C4-2B (cell line): ENCODE data around the gene METTL18.

Experiments used
- H3K27ac ChIP-seq: fragments of 450-650 bp; 2 replicates; pipeline ENCODE4 v1.5.1; 2017
- ZFX ChIP-seq: fragments of 450-650 bp; IDR thresholded peaks from 2 replicates; pipeline ENCODE4 v1.6.1; 2017
- TF ChIP-seq, protein P1 (sequence below): fragments of 450-650 bp; conservative IDR thresholded peaks from 2 replicates; pipeline ENCODE4 v1.5.1; 2017; ENCODE audit warnings: mild to moderate bottlenecking

METTL18 gene

DNA sequence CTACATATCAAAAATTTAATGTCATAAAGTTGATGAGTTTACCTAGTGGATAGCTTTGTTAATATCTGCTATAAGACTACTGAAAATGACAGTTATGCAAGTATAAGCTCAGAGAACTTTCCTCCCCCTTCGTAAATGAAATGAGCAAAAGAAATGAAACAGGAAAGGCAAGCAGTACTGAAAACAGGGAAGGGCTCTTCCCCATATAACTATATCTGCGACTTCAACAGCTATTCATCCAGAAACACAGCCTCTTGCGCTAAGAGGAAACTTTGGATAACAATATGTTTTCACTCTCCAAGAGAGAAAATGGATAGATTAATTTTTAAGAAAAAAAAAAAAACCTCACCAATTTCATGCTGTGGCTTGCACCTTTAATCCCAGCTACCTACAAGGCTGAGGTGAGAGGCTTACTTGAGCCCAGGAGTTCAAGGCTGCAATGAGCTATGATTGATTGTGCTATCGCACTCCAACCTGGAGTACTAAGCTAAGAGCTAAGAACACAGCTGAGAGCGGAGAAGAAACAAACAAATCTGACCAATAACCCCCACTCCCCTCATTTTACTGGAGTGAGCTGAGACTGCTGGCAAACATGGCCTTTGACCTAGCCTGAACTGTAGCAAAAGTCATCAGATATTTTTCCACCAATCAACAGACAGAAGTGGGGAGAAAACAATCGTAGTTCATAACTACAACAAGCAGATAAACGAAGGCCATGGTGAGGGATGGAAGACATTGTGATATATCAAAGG is 29.0 kb downstream of the METTL18 start:
- peak overlapping the region; percentile 35; the same call in 1 of the 2 replicates for H3K27ac ChIP-seq
- TF ChIP-seq ZFX = no peak
- TF ChIP-seq, protein P1, sequence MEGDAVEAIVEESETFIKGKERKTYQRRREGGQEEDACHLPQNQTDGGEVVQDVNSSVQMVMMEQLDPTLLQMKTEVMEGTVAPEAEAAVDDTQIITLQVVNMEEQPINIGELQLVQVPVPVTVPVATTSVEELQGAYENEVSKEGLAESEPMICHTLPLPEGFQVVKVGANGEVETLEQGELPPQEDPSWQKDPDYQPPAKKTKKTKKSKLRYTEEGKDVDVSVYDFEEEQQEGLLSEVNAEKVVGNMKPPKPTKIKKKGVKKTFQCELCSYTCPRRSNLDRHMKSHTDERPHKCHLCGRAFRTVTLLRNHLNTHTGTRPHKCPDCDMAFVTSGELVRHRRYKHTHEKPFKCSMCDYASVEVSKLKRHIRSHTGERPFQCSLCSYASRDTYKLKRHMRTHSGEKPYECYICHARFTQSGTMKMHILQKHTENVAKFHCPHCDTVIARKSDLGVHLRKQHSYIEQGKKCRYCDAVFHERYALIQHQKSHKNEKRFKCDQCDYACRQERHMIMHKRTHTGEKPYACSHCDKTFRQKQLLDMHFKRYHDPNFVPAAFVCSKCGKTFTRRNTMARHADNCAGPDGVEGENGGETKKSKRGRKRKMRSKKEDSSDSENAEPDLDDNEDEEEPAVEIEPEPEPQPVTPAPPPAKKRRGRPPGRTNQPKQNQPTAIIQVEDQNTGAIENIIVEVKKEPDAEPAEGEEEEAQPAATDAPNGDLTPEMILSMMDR = no peak

DNA sequence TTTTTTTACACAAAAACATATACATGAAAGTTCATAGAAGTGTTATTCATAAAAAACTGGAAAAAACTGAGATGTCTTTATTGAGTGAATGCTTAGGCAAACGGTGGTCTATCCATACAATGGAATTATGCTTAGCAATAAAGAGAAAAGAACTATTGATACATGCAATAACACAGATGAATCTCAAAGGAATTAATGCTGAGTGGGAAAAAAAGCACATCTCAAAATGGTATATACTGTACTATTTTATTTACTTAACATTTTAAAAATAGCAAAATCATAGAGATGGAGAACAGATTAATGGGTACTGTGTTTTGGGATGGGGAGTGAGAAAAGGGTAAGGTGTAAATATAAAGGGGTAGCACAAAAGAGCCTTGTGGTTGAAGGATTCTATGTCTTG is 29.8 kb downstream of the METTL18 start:
- TF ChIP-seq ZFX = no peak
- TF ChIP-seq, protein P1 = no peak
- no peak overlapping the region for H3K27ac ChIP-seq

DNA sequence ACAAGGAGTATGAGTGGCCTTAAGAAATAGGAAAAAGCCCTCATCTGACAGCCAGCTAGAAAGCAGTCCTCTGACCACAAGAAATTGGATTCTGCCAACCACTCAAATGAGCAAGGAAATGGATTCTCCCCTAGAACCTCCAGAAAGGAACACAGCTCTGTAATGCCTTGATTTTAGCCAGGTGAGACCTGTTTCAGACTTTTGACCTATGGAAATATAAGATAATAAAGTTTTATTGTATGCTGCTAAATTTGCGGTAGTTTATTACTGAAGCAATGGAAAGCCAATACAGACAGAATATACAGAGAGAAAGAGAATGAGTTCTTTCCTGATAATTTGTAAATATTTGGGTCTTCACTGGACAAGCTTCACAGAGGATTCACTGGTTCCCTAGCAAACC is 32.0 kb downstream of the METTL18 start:
- TF ChIP-seq, protein P1 = no peak
- TF ChIP-seq ZFX = no peak
- no peak overlapping the region for H3K27ac ChIP-seq

DNA sequence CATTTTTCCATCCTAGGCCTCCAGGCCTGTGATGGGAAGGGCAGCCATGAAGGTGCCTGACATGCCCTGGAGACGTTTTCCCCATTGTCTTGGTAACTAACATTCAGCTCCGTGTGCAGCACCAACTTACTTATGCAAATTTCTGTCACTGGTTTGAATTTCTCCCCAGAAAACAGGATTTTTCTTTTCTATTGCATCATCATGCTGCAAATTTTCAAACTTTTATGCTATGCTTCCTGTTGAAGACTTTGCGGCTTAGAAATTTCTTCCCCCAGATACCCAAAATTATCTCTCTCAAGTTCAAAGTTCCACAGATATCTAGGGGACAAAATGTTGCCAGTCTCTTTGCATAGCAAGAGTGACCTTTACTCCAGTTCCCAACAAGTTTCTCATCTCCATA is 35.7 kb downstream of the METTL18 start:
- TF ChIP-seq ZFX = no peak
- H3K27ac ChIP-seq = no peak overlapping the region

DNA sequence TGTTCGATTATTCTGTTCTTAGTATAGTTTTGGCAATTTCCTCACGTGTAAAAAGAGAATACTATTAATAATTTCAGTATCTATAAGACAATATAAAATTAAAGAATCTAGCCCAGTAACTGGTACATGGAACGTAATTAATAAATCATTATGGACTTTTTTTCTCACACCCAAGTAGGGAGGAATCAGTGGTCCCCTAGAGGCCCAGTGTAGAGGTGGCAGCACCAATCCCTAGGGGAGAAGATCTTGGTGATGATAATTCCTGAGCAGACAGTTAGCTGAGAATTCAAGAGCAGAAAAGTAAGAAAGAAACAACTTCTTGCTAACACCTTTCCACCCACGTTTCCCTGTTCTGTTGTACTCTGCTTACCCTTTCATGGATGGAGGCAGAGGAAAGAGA is 41.2 kb downstream of the METTL18 start:
- H3K27ac ChIP-seq = no peak overlapping the region
- TF ChIP-seq, protein P1 = no peak
- no peak for TF ChIP-seq ZFX

DNA sequence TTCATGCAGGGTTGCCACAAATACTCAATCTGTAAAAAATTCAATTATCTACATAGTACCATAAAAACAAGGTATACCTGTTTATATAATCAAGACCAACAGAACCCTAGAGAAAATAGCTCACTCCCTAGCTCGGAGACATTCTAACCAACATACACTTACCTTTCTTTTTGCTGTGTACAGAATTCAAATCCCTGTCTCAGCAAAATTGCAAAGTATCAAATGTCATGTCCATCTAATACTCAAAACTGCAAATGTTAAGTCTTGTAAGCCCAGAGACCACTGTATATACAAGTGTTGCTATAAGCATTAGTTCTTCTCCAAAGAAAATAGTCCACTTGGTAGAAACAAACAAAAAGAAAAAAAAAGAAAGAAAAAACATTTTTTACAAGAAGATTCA is 44.7 kb downstream of the METTL18 start:
- no peak overlapping the region for H3K27ac ChIP-seq
- TF ChIP-seq, protein P1 = no peak
- TF ChIP-seq ZFX = no peak

DNA sequence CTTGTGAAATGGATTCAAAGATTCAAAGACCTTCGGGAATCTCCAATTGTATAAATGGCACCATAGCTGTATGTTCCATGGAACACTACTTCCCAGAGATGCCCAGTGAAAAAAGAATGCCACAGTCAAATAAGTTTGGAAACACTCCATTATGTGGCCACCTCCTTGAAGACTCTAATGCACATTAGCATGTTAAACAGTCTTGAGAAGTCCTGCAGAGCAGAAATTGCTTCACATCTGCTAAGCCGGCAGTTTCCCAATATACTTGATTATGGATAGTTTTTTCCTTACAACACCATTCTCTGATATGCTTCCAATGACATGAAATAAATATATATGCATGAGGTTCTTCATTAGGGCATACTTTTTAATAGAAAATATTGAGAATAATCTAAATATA is 48.2 kb downstream of the METTL18 start:
- no peak overlapping the region for H3K27ac ChIP-seq
- TF ChIP-seq ZFX = no peak
- TF ChIP-seq, protein P1 = no peak
